GM18873 (cell line): ENCODE data around the gene CALML3.
"Not testable (repeated sequence)": the region's sequence is repeated elsewhere in the genome, so short reads cannot be mapped to it uniquely, and the experiment has no call there.

ENCODE experiments used
- ATAC-seq: cut with Tn5 transposase; IDR thresholded peaks from one replicate; pipeline ENCODE4 v1.9.1; 2021; ENCODE audit warnings: mild to moderate bottlenecking, moderate library complexity, moderate number of reproducible peaks; ENCODE audit not compliant: unreplicated experiment, low FRiP score

CALML3 gene

GRCh38 chr10:5524641-5525560 lies at the start of gene CALML3:
Gene CALML3, plus strand, starts transcription at chr10:5524961. Its CDS starts 125 bp downstream, at chr10:5525086.
- ATAC-seq: no peak

GRCh38 chr10:5475088-5475487 lies 49.7 kb upstream of the CALML3 start:
- ATAC-seq: not testable (repeated sequence)

GRCh38 chr10:5475974-5476807 lies 48.6 kb upstream of the CALML3 start:
- ATAC-seq: not testable (repeated sequence)

GRCh38 chr10:5476918-5477525 lies 47.7 kb upstream of the CALML3 start:
- ATAC-seq: no peak

GRCh38 chr10:5477948-5478693 lies 46.6 kb upstream of the CALML3 start:
- ATAC-seq: no peak

- ATAC-seq: no peak
Observed at GRCh38 chr10:5478694-5479305, 46.0 kb upstream of the CALML3 start.

- ATAC-seq: no peak
Observed at GRCh38 chr10:5479481-5480161, 45.1 kb upstream of the CALML3 start.

- no peak for ATAC-seq
Observed at GRCh38 chr10:5480162-5480941, 44.4 kb upstream of the CALML3 start.

GRCh38 chr10:5481121-5481520 lies 43.6 kb upstream of the CALML3 start:
- no peak for ATAC-seq

- ATAC-seq: no peak
Observed at GRCh38 chr10:5482016-5482415, 42.7 kb upstream of the CALML3 start.

GRCh38 chr10:5484205-5484604 lies 40.6 kb upstream of the CALML3 start:
- ATAC-seq: no peak

GRCh38 chr10:5485290-5485689 lies 39.5 kb upstream of the CALML3 start:
- ATAC-seq: no peak

GRCh38 chr10:5485948-5486852 lies 38.6 kb upstream of the CALML3 start:
- ATAC-seq: no peak

- no peak for ATAC-seq
Observed at GRCh38 chr10:5486853-5487235, 37.9 kb upstream of the CALML3 start.

GRCh38 chr10:5488272-5489161 lies 36.2 kb upstream of the CALML3 start:
- ATAC-seq: no peak

- ATAC-seq: no peak
Observed at GRCh38 chr10:5490032-5490431, 34.7 kb upstream of the CALML3 start.
